GM23338 (cell line): Measurements from ENCODE around the gene CMSS1.

ENCODE experiments used
- EZH2 ChIP-seq: fragments of 200-600 bp; sonication (generic); IDR thresholded peaks from one replicate; pipeline ENCODE4 v1.8.0; 2017; ENCODE audit warnings: antibody characterized with exemption, mild to moderate bottlenecking, low read depth; ENCODE audit not compliant: unreplicated experiment
- EZH2phosphoT487 ChIP-seq: fragments of 200-600 bp; sonication (generic); IDR thresholded peaks from one replicate; pipeline ENCODE4 v1.8.1; 2018; ENCODE audit warnings: antibody characterized with exemption; ENCODE audit not compliant: unreplicated experiment
- POLR2AphosphoS5 ChIP-seq: IDR thresholded peaks from 2 replicates; pipeline ENCODE4 v1.6.1; 2016; ENCODE audit warnings: antibody characterized with exemption, low read depth
- TF ChIP-seq, protein P1 (sequence below), 2 experiments: fragments of 200-600 bp in 1 of 2; sonication (generic) in 1 of 2; conservative IDR thresholded peaks; 2 replicates each; pipeline versions ENCODE4 v1.5.1 to v1.6.1; 2016 to 2017; ENCODE audit warnings: antibody characterized with exemption in 2 of 2, low read depth in 2 of 2, mild to moderate bottlenecking in 2 of 2, moderate library complexity in 1 of 2

DNA sequence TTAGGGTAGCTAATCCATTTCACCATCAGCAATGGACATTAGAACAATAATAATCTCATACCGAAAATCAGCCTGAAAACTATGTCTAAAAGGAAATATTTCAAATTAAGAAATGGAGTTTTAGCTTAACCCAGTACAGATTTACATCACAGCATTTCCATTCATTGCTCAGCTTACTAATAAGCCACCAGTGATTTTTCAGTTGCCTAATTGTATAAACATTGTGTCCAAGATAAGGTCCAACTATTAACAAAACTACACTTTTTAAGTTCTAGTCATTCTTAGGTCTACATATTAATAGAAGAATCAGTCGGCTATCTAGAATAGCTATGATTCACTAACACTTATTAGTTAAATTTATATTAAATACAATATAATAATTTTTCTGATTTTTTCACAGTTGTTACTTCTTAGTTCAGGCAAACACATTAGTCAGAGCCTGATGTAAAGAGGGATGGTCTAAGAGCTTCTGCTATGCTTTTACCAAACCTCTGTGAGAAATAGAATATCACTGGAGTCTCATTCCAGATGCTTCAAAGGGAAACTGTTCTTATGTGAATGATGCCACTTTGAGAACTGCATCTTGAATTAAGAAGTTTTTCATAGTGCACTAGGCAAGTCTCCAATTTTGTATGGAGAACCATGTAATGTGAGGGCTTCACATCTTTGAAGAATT lies 74.1 kb downstream of the CMSS1 start:
- TF ChIP-seq, protein P1, sequence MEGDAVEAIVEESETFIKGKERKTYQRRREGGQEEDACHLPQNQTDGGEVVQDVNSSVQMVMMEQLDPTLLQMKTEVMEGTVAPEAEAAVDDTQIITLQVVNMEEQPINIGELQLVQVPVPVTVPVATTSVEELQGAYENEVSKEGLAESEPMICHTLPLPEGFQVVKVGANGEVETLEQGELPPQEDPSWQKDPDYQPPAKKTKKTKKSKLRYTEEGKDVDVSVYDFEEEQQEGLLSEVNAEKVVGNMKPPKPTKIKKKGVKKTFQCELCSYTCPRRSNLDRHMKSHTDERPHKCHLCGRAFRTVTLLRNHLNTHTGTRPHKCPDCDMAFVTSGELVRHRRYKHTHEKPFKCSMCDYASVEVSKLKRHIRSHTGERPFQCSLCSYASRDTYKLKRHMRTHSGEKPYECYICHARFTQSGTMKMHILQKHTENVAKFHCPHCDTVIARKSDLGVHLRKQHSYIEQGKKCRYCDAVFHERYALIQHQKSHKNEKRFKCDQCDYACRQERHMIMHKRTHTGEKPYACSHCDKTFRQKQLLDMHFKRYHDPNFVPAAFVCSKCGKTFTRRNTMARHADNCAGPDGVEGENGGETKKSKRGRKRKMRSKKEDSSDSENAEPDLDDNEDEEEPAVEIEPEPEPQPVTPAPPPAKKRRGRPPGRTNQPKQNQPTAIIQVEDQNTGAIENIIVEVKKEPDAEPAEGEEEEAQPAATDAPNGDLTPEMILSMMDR (conservative IDR thresholded peaks at IDR 0.05; ENCODE audit: low read depth in 2 of 2), result no peak
- no peak for TF ChIP-seq POLR2AphosphoS5
- no peak for TF ChIP-seq EZH2
- TF ChIP-seq EZH2phosphoT487, result no peak
